GM21526 (cell line): ENCODE data around the gene POLE.

Source experiments
- ATAC-seq: cut with Tn5 transposase; IDR thresholded peaks from one replicate; pipeline ENCODE4 v1.9.1; 2021; ENCODE audit warnings: moderate library complexity; ENCODE audit not compliant: unreplicated experiment, low FRiP score

POLE gene

DNA sequence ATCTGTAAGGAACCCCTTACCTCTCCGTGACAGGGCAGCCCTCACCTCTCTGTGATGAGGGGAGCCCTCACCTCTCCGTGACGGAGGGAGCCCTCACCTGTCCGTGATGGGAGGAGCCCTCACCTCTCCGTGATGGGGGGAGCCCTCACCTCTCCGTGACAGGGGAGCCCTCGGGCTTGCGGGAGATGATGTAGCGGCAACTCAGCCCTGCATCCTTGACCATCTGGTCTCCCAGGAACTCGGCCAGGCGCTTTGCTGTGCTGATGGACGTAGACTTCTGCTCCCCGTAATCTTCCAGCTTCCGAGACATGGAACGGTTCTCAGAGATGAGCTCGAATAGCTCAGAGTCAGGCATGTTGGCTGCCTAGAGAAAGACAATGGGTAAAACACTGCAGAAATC, 28.0 kb downstream of the POLE start:
- ATAC-seq = no peak

- no peak for ATAC-seq
These were observed 28.8 kb downstream of the POLE start for GRCh38 chr12:132658149-132658894.

DNA sequence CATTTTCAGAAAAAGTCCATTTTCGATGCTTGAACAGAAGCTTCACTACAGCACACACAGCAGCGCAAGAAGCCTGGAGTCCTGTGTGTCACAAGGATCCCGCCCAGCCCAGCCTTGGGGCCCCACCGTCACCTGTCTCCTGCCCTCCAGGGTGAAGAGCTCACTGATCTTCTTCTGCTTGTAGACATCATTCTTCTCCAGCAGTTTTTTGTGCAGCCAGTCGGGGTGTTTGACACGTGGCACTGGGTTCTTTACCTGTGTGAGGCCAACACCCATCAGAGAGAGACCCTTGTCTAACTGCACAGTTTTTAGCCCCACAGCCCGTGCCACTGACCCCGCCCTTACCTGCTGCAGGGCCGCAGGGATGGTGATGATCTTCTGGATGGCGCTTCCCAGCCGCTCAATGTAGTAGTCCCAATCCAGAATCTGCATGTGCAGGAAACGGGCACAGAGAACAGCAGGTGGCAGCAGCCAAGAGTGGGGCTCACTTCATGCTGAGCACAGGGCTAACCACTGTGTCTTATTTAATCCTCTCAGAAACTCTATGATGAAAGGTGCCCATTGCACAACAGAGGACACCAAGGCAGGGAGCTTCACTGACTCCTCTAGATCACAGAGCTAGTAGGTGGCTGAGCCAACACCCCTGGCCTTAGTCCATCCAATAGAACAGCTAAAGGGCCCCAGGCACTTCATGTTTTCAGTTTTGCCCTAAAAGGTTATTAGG, 30.0 kb downstream of the POLE start:
- no peak for ATAC-seq

GRCh38 chr12:132653567-132654290, 33.4 kb downstream of the POLE start:
- ATAC-seq = no peak

DNA sequence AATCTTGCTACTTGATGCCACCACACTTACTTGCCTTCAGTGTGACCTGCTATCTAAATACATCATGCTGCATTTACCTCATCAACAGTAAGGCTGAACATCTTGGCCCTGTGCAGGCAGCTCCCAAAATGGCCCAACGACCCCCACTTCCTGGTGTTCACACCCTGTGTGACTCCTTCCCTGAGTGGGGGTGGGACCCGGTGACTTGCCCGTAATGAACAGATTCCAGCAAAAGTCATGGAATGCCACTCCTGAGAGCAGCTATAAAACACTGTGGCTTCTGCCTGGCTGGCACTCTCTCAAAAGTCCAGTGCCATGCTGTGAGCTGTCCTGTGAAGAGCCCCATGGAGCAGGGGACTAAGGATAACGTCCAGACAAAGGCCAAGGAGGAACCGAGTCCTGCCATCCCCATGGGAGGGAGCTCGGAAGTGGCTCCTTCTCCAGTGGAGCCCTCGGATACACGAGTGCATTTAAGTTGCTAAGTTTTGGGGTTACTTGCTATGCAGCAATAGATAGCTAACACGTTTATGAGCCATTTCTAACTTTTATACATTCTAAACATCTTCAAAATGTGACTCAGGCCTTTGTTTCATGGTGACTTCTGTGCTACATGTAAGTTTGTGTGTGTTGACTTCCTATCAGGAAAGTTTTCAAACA, 35.6 kb downstream of the POLE start:
- no peak for ATAC-seq

DNA sequence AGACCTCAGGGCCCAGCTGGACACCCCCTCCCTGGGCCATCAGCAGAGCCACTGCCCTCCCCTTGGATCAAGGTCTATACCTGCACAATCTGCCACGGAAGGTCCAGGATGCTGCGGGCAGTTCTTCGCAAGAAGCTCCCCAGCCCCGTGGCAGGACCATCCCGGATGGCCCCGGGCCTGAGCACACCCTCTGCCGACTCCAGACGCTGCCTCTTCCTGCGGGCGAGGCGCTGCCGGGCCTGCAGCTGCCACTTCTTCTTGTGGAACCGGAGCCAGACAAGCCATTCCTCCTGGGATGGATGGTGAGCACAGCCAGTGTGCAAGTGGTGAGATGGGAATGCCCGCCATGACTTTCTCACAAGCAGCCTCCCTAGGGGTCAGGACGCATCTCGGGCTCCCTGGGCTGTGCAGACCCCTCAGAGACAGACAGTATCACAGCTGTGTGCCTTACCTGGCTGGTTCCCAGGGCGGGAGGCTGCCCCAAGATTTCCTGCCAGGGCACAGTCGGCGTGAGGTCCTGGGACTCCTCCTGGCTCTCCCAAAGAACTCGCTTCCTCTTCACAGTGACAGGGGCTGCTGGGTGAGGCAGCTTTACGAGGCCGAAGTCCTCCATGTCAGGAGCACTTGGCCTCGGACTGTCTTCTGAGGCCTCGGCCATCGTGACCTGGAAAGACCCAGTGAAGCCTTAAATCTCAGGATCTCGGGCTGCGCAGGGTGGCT, 37.8 kb downstream of the POLE start:
- ATAC-seq = no peak

GRCh38 chr12:132648616-132649225, 38.4 kb downstream of the POLE start:
- no peak for ATAC-seq

GRCh38 chr12:132647858-132648257, 39.3 kb downstream of the POLE start:
- ATAC-seq = no peak

DNA sequence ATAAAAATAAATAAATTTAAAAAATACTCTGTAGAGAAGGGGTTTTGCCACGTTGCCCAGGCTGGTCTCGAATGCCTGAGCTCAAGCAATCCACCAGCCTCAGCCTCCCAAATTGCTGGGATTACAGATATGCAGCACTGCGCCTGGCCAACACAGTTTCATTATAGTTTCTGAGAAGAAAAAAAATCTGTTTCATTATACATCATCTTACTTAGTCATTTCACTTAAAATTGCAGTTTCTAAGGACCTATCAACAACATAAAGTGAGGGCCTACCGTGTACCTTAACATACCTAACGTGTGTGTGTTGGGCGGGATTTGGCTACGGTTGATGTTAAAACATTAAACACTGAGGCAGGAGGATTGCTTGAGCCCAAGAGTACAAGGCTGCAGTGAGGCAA, 40.3 kb downstream of the POLE start:
- ATAC-seq = no peak

- ATAC-seq = no peak
These were observed 44.0 kb downstream of the POLE start for GRCh38 chr12:132642846-132643835.

DNA sequence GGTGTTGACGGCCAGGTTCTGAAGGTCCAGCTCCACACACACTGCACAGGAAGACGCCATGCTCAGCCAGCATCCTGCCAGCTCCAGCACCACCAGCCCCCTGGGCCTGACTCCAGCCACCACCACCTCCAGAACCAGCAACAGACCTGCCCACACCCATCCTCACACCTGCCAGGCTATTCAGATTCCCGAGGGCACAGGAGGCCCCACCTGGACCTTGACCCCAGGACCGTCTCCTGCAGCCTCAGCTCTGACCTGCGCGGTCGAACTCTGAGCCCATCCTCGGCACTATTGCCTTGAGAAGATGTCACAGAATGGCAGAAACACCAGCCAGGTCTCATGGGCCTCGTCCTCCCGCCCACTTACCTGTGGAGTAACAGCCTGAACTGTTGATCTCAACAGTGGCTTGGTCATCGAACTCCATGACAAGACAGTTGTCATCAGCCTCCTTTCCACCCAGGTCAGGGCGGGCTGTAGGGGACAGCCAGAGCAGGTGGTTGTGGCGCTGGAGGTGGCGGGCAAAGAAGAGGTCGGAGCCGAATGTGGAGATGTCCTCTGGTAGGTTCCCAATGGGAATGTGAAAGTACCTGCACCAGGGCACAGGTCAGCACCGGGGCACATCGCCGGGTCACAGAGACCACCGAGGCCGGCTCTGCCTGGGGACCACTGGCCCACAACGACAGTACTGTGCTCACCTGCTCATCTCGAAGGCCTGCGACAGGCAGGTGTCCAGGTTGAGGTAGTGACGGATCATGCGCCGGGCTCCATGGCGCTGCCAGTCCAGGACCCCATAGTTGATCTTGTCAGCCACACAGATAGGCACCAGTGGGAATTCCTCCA, 45.1 kb downstream of the POLE start:
- no peak for ATAC-seq

GRCh38 chr12:132640936-132641335, 46.2 kb downstream of the POLE start:
- no peak for ATAC-seq

GRCh38 chr12:132639956-132640520, 47.1 kb downstream of the POLE start:
- no peak for ATAC-seq

DNA sequence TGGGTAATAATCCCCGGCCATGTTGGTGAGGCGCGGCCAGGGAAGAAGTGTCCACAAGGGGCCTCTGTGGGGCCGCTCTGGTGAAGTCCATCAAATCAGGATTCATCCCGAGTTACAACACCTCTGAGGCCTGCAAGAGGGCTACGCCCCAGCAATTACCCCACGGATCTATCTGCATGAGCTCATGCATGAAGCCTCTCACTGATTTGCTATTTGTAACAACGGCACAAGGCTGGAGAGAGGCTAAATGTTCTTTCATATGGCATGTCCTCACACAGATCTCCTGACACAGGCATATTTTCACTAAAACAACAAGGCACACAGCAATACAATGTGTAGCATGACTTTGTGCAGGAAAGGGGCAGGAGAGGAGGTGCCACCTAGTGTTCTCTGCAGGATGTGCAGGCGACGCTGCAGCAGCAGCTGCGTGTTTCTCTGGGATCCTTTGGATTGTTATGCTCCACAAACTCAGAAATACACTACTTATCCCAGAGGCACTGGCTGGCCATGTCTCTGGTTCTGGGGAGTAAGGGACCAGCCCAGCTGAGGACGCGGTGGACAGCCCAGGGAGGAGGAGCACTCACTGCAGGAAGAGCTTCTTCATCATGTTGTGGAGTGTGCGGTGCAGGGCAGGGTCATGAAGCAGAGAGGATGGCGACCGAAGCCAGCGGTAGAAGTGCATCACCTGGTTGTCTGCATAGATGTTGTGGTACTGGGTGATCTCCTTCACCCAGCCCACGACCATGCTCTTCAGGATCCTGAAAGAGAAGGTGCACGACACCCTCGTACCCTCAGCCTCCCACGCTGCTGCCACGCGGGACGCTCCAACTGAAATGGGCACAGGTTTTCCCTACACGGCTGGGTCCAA, 48.4 kb downstream of the POLE start:
- no peak for ATAC-seq

GRCh38 chr12:132637811-132638210, 49.3 kb downstream of the POLE start:
- no peak for ATAC-seq

- ATAC-seq = no peak
These were observed 51.8 kb downstream of the POLE start for GRCh38 chr12:132635076-132635955.
